Aorta (tissue), 5 donors: Measurements from ENCODE around the gene HNRNPAB. TPM values are rescaled to one million over a fixed set of nuclear protein-coding genes. Genes with fewer than 3 reads are reported as not detected.

Source experiments
- ATAC-seq: fragments of 200-7000 bp; cut with Tn5 transposase; one replicate; pipeline ENCODE4 v1.9.1; 2022; ENCODE audit warnings: moderate library complexity; ENCODE audit not compliant: low FRiP score
- DNase-seq, 2 donors: peaks; one replicate each; pipeline ENCODE4 v3.0.0-alpha.2; 2020
- H3K27ac ChIP-seq, 2 donors: one replicate each; pipeline ENCODE4 v1.5.1; 2013; ENCODE audit warnings: low read length in 2 of 2, mild to moderate bottlenecking in 2 of 2, moderate library complexity in 2 of 2, control low read depth in 1 of 2, inconsistent platforms in 1 of 2, low read depth in 1 of 2
- H3K27me3 ChIP-seq, 2 donors: one replicate each; pipeline ENCODE4 v1.6.1; 2013; ENCODE audit warnings: control low read depth in 1 of 2, low read length in 1 of 2, mild to moderate bottlenecking in 1 of 2, moderate library complexity in 1 of 2; ENCODE audit not compliant: insufficient read depth in 2 of 2, control insufficient read depth in 1 of 2
- H3K36me3 ChIP-seq, 2 donors: one replicate each; pipeline ENCODE4 v1.6.1; 2013; ENCODE audit warnings: control low read depth in 1 of 2, low read length in 1 of 2, mild to moderate bottlenecking in 1 of 2; ENCODE audit not compliant: insufficient read depth in 2 of 2, control insufficient read depth in 1 of 2
- H3K4me1 ChIP-seq, 2 donors: one replicate each; pipeline ENCODE4 v1.6.1; 2013; ENCODE audit warnings: low read length in 2 of 2, control low read depth in 1 of 2, mild to moderate bottlenecking in 1 of 2, moderate library complexity in 1 of 2; ENCODE audit not compliant: insufficient read depth in 2 of 2, control insufficient read depth in 1 of 2
- H3K4me3 ChIP-seq, 2 donors: one replicate each; pipeline ENCODE4 v1.5.1; 2013; ENCODE audit warnings: low read length in 2 of 2, control low read depth in 1 of 2, mild to moderate bottlenecking in 1 of 2
- H3K9me3 ChIP-seq: one replicate; pipeline ENCODE4 v1.6.1; 2013; ENCODE audit warnings: mild to moderate bottlenecking, low read length; ENCODE audit not compliant: control insufficient read depth
- WGBS, 2 donors: extraction: QIAGEN DNeasy Blood & Tissue Kit; methylation state at CpG; one replicate each; pipeline ENCODE4 v1.1.7; 2013; 5-methylcytosine and 5-hydroxymethylcytosine counted together
- intact Hi-C, 2 donors: fragments of 100-400 bp; cut with DNase I; formaldehyde crosslinking; loops; one replicate each; pipeline versions ENCODE4 v1.14.2 to v1.15.0; 2022
- polyA plus RNA-seq, 2 donors: library from polyadenylated mRNA; stranded (reverse); fragments of 200-250 nt; gene quantifications; one replicate each; pipeline ENCODE4 v1.2.3, GENCODE V29; 2013
- total RNA-seq, 2 donors: library from RNA; stranded (reverse); fragmentation: NEBNext Ultra II Directional; extraction: Animal tissue kit (Norgen Biotek cat#: 25700); gene quantifications; one replicate each; pipeline ENCODE4 v1.2.1, GENCODE V29; 2021
- donor health status: healthy with polysubstance abuse.
- donor health status: Bipolar disorder and iron deficiency.
- donor health status: DM: no; HTN: no; CAD: no.
- donor health status: DM: no; HTN: no; CAD: no.
- donor health status: DM: yes; HTN: yes; CAD: no.

Gene HNRNPAB
- total and polyA plus RNA-seq, 4 donors: 62.5 to 112 (median 82.7) TPM

DNA sequence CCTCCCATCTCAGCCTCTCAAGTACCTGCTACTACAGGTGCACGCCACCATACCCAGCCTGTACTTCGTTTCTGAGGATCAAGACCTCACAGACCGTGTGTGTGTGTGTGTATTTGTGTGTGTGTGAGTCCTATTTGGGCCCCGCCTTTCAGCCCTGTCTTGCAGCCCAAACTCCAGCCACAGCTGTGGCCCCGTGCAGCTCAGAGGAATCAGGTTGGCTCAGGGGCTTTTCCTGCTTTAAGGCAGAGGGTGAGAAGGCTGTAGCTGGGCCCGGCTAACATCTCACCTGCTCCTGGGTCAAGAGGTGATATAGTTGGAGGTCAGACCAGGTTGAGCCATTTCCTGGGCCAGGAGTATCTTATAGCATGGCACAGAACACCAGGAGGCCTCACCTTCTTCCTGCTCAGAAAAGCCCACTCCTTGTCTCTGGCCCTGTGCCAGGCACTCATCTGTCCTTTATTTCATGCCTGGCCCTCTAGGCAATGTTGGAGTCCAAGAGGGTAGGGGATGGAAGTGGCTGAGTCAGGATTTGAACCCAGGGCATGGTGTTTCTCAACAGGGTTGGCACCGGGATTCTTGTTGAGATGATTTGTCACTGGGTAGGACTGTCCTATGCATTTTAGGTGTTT, 29.9 kb downstream of the HNRNPAB start:
- DNase-seq (no peak), ATAC-seq (no peak)
- H3K4me1 ChIP-seq: peaks cover 0 to 2% of the 10 kb centered on the region in 2 donors
- H3K9me3 ChIP-seq: no peaks in the 10 kb centered on the region
- 93% methylated on average over 7 of the region's 7 CpGs for WGBS, 2 donors
- H3K27ac ChIP-seq: no peak overlapping the region
- no peak overlapping the region for H3K4me3 ChIP-seq
- intact Hi-C loops: no loop called here
- no peaks in the 10 kb centered on the region for H3K27me3 ChIP-seq
- H3K36me3 ChIP-seq: peaks cover 0 to 3% of the 10 kb centered on the region in 2 donors

DNA sequence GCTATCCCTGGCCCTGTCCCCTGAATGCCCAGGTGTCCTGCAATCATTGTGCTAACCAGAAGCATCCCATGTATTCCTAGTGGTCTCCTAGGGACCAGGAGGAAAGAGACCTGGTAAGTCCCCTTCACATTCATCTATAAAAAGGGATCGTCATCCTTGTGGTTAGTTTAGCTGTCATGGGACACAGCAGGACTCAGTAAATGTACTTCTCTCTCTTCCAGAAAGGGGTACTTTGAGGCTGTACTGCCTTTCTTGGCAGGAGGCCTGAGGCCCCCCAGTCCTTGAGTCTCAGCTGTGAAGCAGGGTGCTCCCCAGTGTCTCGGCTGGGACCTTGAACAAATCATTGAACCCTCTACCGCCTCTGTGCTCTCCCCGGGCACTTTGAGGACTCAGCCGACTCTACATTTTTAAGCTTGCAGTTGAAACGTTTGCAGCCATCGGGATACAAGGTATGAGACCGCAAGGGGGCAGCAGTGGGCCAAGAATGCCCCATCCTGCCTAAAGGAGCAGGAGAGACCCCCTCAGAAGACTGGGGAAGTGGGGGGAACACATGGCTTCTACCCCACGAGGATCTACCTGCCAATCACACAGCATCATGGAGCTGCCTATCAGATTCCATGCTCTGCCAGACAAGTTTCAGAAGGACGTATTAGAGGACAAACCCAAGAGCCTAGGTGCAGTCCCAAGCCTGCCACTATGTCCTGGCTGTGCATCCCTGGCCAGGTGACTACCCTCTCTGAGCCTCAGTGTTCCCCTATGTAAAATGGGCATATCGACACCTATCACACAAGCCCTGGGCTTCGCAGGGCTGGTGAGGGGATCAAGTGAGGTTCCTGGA, 30.6 kb downstream of the HNRNPAB start:
- intact Hi-C loops: no loop called here
- ATAC-seq (no peak), DNase-seq (peak; percentile 83 to 89)
- no peaks in the 10 kb centered on the region for H3K9me3 ChIP-seq
- peaks cover 0 to 2% of the 10 kb centered on the region in 2 donors for H3K36me3 ChIP-seq
- H3K4me3 ChIP-seq: no peak overlapping the region
- no peaks in the 10 kb centered on the region for H3K27me3 ChIP-seq
- H3K27ac ChIP-seq: no peak overlapping the region
- 26% methylated on average over 12 of the region's 12 CpGs for WGBS, 2 donors
- peaks cover 0 to 2% of the 10 kb centered on the region in 2 donors for H3K4me1 ChIP-seq

DNA sequence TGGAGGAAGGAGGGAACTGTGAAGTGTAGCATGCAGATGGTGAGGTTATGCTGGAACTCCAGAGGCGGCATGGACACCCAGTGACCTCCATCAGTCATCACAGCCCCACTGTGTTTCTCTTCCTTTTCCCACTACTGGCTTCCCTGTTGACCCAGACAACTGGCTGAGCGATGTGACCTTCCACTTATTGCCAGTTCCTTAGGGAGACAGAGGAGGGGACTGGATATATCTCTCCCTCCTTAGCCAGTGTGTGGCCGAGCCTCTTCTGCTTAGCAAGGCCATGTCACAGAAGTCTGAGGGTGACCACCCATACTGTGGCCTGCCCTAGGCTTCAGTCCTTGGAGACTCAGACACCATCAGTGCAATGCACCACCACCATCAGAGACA, 31.2 kb downstream of the HNRNPAB start:
- WGBS, 2 donors: 71 to 90% methylated on average over 3 of the region's 3 CpGs
- intact Hi-C loops: no loop called here
- no peak for DNase-seq
- peaks cover 0 to 2% of the 10 kb centered on the region in 2 donors for H3K4me1 ChIP-seq
- H3K27ac ChIP-seq: no peak overlapping the region
- no peak overlapping the region for H3K4me3 ChIP-seq
- H3K9me3 ChIP-seq: no peaks in the 10 kb centered on the region
- no peak for ATAC-seq
- no peaks in the 10 kb centered on the region for H3K27me3 ChIP-seq
- peaks cover 0 to 2% of the 10 kb centered on the region in 2 donors for H3K36me3 ChIP-seq

DNA sequence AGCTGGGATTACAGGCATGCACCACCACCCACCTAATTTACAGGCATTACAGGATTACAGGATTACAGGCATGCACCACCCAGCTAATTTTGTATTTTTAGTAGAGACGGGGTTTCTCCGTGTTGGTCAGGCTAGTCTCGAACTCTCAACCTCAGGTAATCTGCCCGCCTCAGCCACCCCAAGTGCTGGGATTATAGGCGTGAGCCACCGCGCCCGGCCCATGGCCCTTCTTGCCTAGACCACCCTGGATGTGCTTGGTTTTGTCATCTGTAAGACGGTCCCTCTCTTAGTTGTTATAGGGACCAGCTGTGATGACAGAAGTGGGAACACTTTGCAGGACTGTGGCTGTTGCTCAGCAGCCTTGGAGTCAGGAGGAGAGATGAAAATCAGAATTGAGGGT, 31.8 kb downstream of the HNRNPAB start:
- Histone ChIP-seq H3K4me1 (no peaks in the 10 kb centered on the region), H3K36me3 (no peaks in the 10 kb centered on the region), H3K27ac (no peak overlapping the region), H3K9me3 (no peaks in the 10 kb centered on the region), H3K4me3 (no peak overlapping the region), H3K27me3 (no peaks in the 10 kb centered on the region)
- DNase-seq (no peak), ATAC-seq (no peak)
- intact Hi-C loops: no loop called here
- 90 to 94% methylated on average over 9 of the region's 9 CpGs for WGBS, 2 donors

DNA sequence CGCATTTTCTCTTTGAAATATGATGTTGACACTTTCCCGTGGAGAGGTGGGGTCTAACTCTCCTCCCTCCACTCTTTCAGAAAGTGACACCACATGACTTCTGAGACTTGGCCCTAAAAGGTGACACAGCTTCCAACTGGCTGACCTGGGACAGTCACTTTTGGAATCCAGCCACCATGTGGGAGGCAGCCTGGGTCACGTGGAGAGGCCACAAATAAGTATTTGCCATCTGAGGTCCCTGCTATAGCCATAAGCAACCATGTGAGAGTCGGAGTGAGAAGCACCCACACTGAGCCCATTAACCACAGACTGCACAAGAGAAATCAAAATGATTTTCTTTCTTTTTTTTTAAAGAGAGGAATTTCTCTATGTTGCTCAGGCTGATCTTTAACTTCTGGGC, 32.3 kb downstream of the HNRNPAB start:
- H3K9me3 ChIP-seq: no peaks in the 10 kb centered on the region
- H3K36me3 ChIP-seq: no peaks in the 10 kb centered on the region
- no peak overlapping the region for H3K4me3 ChIP-seq
- ATAC-seq (no peak), DNase-seq (peak in 1 of 2 donors; percentile 55)
- H3K27me3 ChIP-seq: no peaks in the 10 kb centered on the region
- 28 to 34% methylated on average over 4 of the region's 4 CpGs for WGBS, 2 donors
- intact Hi-C loops: no loop called here
- no peak overlapping the region for H3K27ac ChIP-seq
- H3K4me1 ChIP-seq: no peaks in the 10 kb centered on the region

DNA sequence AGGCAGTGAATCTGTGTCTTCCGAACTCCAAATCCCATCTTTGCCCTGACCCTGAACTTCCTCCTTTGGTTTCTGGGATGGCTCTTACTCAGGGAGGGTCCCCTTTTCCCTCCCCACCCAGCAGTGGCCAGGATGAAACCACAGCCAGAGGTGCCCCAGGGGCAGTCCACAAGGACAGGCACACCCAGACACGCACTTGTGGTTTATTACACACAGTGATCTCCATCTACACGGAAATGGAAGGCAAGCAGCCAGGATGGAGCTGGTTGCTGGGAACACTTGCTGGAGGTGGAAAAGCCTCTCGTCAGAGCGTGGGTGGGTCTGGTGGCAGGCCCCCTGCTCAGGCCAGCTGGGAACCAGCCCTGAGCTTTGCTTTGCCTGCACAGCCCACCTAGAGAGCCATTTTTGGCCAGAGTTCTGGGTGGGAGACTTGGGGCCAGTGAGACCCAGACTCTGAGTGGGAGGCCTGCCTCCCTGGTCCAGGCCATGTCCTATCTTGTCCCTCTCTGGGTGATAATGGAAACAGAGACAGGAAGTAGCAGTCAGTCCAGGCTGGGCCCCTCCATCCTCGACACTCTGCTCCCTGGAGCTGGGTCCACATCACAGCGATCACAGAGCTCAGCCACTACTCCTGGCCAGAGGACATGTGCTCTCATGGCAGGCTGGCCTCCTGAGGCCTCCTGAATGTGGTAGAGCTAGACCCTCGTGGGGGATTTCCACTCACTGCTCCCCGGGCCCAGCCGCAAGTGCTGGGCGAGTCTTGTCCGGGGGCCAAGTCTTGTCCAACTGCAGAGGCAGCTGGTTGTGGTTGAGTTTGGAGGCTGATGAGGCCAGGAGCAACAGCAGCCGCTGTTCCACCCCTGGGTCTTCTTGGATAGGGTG, 33.3 kb downstream of the HNRNPAB start:
- intact Hi-C loops: no loop called here
- ATAC-seq: no peak
- Histone ChIP-seq H3K4me3 (no peak overlapping the region), H3K4me1 (no peaks in the 10 kb centered on the region), H3K27me3 (no peaks in the 10 kb centered on the region), H3K36me3 (no peaks in the 10 kb centered on the region), H3K9me3 (no peaks in the 10 kb centered on the region), H3K27ac (no peak overlapping the region)
- 84 to 88% methylated on average over 13 of the region's 13 CpGs for WGBS, 2 donors
- peak in 1 of 2 donors; percentile 45 for DNase-seq

DNA sequence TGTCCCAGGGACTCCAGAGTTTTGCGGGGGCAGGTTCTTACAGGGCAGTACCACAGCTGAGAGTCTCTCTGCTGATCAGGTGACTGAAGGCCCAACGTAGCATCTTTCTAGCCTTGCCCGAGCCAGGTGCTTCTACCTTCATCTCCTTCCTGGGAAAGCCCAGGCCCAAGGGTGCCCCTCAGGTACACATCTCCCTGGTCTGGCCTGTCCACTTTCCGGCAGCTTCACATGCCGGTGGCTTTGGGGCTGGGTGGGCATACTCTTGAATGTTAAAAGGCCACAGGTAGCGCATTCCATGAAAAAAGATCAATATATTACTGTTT, 33.9 kb downstream of the HNRNPAB start:
- H3K4me3 ChIP-seq: no peak overlapping the region
- H3K36me3 ChIP-seq: no peaks in the 10 kb centered on the region
- H3K4me1 ChIP-seq: no peaks in the 10 kb centered on the region
- intact Hi-C loops: no loop called here
- no peak overlapping the region for H3K27ac ChIP-seq
- DNase-seq: no peak
- H3K27me3 ChIP-seq: no peaks in the 10 kb centered on the region
- ATAC-seq: no peak
- 96 to 97% methylated on average over 6 of the region's 6 CpGs for WGBS, 2 donors
- no peaks in the 10 kb centered on the region for H3K9me3 ChIP-seq

DNA sequence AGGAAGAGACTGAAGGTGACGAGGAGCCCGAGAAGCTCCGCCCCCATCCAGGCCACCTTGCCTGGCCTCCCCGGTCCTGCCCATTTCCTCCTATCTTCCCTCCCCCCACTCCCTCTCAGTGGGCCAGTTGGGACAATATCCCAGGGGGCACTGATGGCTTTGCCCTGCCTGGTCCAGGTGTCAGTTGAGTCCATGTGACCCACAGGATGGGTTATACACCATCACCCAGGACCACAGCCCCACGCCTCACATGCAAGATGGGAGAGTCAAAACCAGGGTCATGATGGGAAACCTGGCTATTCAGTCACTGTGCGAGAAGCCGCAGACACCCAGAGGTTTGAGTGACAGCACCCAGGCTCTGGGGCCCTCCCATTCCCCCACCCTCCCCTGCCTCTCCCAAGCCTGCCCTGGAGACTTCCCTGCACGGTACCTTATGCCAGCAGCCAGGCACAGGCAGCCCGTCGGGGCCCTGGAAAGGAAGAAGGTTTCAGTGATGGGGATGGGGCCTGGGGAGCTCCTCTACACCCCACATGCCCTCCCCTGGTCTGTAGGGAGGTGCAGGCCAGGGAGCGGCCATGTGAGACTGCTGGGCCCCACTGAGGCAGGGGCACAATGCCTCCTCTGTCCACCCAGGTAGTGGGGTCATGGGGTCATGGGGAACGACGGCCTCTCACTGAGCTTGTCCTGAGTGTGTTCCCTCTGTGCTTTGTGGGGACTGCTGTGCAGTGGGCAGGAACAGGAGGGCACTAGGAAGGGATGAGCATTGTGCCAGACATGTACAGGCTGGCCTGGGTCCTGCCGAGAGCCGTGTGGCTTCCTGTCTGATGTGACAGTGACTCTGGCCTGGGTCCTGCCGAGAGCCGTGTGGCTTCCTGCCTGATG, 34.6 kb downstream of the HNRNPAB start:
- no peaks in the 10 kb centered on the region for H3K36me3 ChIP-seq
- WGBS, 2 donors: 80 to 81% methylated on average over 17 of the region's 17 CpGs
- peak in 1 of 2 donors; percentile 43 for DNase-seq
- no peak overlapping the region for H3K27ac ChIP-seq
- no peaks in the 10 kb centered on the region for H3K27me3 ChIP-seq
- no peak for ATAC-seq
- H3K4me3 ChIP-seq: no peak overlapping the region
- intact Hi-C loops: no loop called here
- no peaks in the 10 kb centered on the region for H3K9me3 ChIP-seq
- no peaks in the 10 kb centered on the region for H3K4me1 ChIP-seq
